Embryonic facial prominence (tissue), 1 donor: Measurements from ENCODE around the gene CCHCR1.
"Not testable (repeated sequence)": the region's sequence is repeated elsewhere in the genome, so short reads cannot be mapped to it uniquely, and the experiment has no call there.

Source experiments
- DNase-seq: peaks from one replicate; pipeline ENCODE4 v3.0.0-alpha.2; 2016; ENCODE audit errors: extremely low spot score

Gene CCHCR1

GRCh38 chr6:31183859-31184258 is 26.3 kb upstream of the CCHCR1 start:
- not testable (repeated sequence) for DNase-seq

GRCh38 chr6:31183287-31183686 is 25.7 kb upstream of the CCHCR1 start:
- not testable (repeated sequence) for DNase-seq

GRCh38 chr6:31180500-31180899 is 22.9 kb upstream of the CCHCR1 start:
- DNase-seq: no peak

- DNase-seq: no peak
These were observed 22.3 kb upstream of the CCHCR1 start for GRCh38 chr6:31179896-31180295.

- DNase-seq: no peak
These were observed 21.4 kb upstream of the CCHCR1 start for GRCh38 chr6:31179042-31179386.

- DNase-seq: no peak
These were observed 20.8 kb upstream of the CCHCR1 start for GRCh38 chr6:31178143-31179041.

GRCh38 chr6:31175971-31176370 is 18.4 kb upstream of the CCHCR1 start:
- no peak for DNase-seq

- no peak for DNase-seq
These were observed 16.8 kb upstream of the CCHCR1 start for GRCh38 chr6:31174378-31174777.

GRCh38 chr6:31173406-31173805 is 15.8 kb upstream of the CCHCR1 start:
- no peak for DNase-seq

- no peak for DNase-seq
These were observed 15.4 kb upstream of the CCHCR1 start for GRCh38 chr6:31172973-31173384.

- DNase-seq: no peak
These were observed 14.6 kb upstream of the CCHCR1 start for GRCh38 chr6:31171931-31172905.

GRCh38 chr6:31170987-31171671 is 13.5 kb upstream of the CCHCR1 start:
- DNase-seq: no peak

GRCh38 chr6:31170600-31170881 is 12.9 kb upstream of the CCHCR1 start, which contains the start of gene POU5F1:
TSS of gene POU5F1 (minus strand) at chr6:31170682. CDS start at chr6:31170620, 62 bp downstream.
- DNase-seq: no peak

- not testable (repeated sequence) for DNase-seq
These were observed 12.4 kb upstream of the CCHCR1 start for GRCh38 chr6:31169858-31170599.

GRCh38 chr6:31169123-31169857 is 11.7 kb upstream of the CCHCR1 start:
- no peak for DNase-seq

- no peak for DNase-seq
These were observed 11.0 kb upstream of the CCHCR1 start for GRCh38 chr6:31168606-31169005.

GRCh38 chr6:31165986-31166385 is 8.4 kb upstream of the CCHCR1 start:
- DNase-seq: no peak

GRCh38 chr6:31165064-31165832 is 7.6 kb upstream of the CCHCR1 start:
- DNase-seq: not testable (repeated sequence)

GRCh38 chr6:31164475-31165063 is 7.0 kb upstream of the CCHCR1 start:
- not testable (repeated sequence) for DNase-seq
